ENCODE results near the gene CBY1. TPM values are rescaled to one million over a fixed set of nuclear protein-coding genes. Genes with fewer than 3 reads are reported as not detected.

CBY1 gene
- total and polyA plus RNA-seq, 10 of the 15 experiments (the other 5 are each of a cell fraction or from before 2014, with no cell fraction given), result 7.3 to 18.6 (median 11.9) TPM

- Histone ChIP-seq H3K4me2 (ENCODE audit: control insufficient read depth, insufficient read depth) (no peak overlapping the region), H3K79me2 (ENCODE audit: control insufficient read depth, insufficient read depth, low read length) (no peaks in the 10 kb centered on the region), H3K27ac (ENCODE audit: control insufficient read depth, insufficient read depth) (no peak overlapping the region), H2AFZ (ENCODE audit: control insufficient read depth, low read depth, low read length) (no peak overlapping the region), H3K9me3 (replicated peaks; ENCODE audit: control insufficient read depth, insufficient read depth, low read length) (no peaks in the 10 kb centered on the region), H3K36me3 (ENCODE audit: control insufficient read depth in 2 of 2, insufficient read depth in 2 of 2, low read length in 1 of 2) (no peaks in the 10 kb centered on the region), H3K9ac (ENCODE audit: control insufficient read depth, insufficient read depth, low read length) (no peak overlapping the region), H3K4me3 (no peak overlapping the region), H3K27me3 (replicated peaks in 1 of 2; ENCODE audit: control insufficient read depth in 2 of 2, insufficient read depth in 2 of 2, low read length in 1 of 2) (no peaks in the 10 kb centered on the region), H3K4me1 (ENCODE audit: control insufficient read depth, insufficient read depth, low read length) (no peaks in the 10 kb centered on the region), H4K20me1 (ENCODE audit: control insufficient read depth, insufficient read depth) (no peaks in the 10 kb centered on the region)
- RAD21 ChIA-PET (ENCODE audit: unreplicated experiment), result interaction anchor here (1.0 kb wide), 1 partner anchor 81 kb away, joined by 3 read pairs; no protein-coding TSS in a partner anchor
- intact Hi-C loops (cut with micrococcal nuclease; ENCODE audit: unreplicated experiment) (no loop called here), in situ Hi-C loops (cut with MboI) (no loop called here)
- SMC1A ChIA-PET (ENCODE audit: uncharacterized antibody, unreplicated experiment), result no interaction called here
- CTCF ChIA-PET, result no interaction called here
- WGBS (ENCODE audit: insufficient coverage, insufficient replicate concordance, low lambda C conversion rate, missing lambda C conversion rate), result 54% methylated on average over 5 of the region's 5 CpGs
- TF ChIP-seq ZBTB33 (IDR thresholded peaks at IDR 0.05) (no peak), CTCF (IDR thresholded peaks at IDR 0.05 in 2 of 3, conservative IDR thresholded peaks at IDR 0.05 in 1 of 3; ENCODE audit: control insufficient read depth in 2 of 3, extremely low read depth in 1 of 3, insufficient read depth in 1 of 3, low read depth in 3 of 3, low read length in 3 of 3) (no peak), ZNF687 (IDR thresholded peaks at IDR 0.05) (no peak), SMAD5 (IDR thresholded peaks at IDR 0.05; ENCODE audit: low read depth) (no peak), MLLT1 (IDR thresholded peaks at IDR 0.05) (no peak), E2F8 (IDR thresholded peaks at IDR 0.05; ENCODE audit: low read depth, partially characterized antibody) (no peak), STAT3 (IDR thresholded peaks at IDR 0.05; ENCODE audit: low read depth, low read length) (no peak), TAF1 (IDR thresholded peaks at IDR 0.05; ENCODE audit: borderline replicate concordance, low read depth, low read length) (no peak)
- POLR2A ChIA-PET, result no interaction called here
- ATAC-seq (no peak), FAIRE-seq (no peak), DNase-seq (ENCODE audit: low read depth, low spot score) (no peak)
- BruUV-seq (replicated peaks), result no TSS peak
Measured at GRCh38 chr22:38610234-38610633, 46.2 kb upstream of the CBY1 start.
